GM18870 (cell line): ENCODE measurements around the gene PTBP2.

Source experiments
- ATAC-seq: cut with Tn5 transposase; IDR thresholded peaks from one replicate; pipeline ENCODE4 v1.9.1; 2021; ENCODE audit warnings: moderate library complexity; ENCODE audit not compliant: unreplicated experiment

The PTBP2 gene

GRCh38 chr1:96815914-96816313 lies 94.3 kb downstream of the PTBP2 start:
- ATAC-seq: no peak

- ATAC-seq: no peak
Observed at GRCh38 chr1:96820107-96820506, 98.5 kb downstream of the PTBP2 start.

GRCh38 chr1:96820671-96821070 lies 99.1 kb downstream of the PTBP2 start:
- no peak for ATAC-seq

- ATAC-seq: no peak
Observed at GRCh38 chr1:96825231-96825630, 103.6 kb downstream of the PTBP2 start.

- no peak for ATAC-seq
Observed at GRCh38 chr1:96825950-96826576, 104.5 kb downstream of the PTBP2 start.

- no peak for ATAC-seq
Observed at GRCh38 chr1:96833376-96833775, 111.8 kb downstream of the PTBP2 start.

GRCh38 chr1:96834986-96835385 lies 113.4 kb downstream of the PTBP2 start:
- ATAC-seq: no peak

GRCh38 chr1:96837057-96837780 lies 115.6 kb downstream of the PTBP2 start:
- no peak for ATAC-seq

GRCh38 chr1:96837781-96838216 lies 116.2 kb downstream of the PTBP2 start:
- ATAC-seq: no peak

GRCh38 chr1:96840396-96840795 lies 118.8 kb downstream of the PTBP2 start:
- ATAC-seq: no peak

- ATAC-seq: no peak
Observed at GRCh38 chr1:96842215-96842614, 120.6 kb downstream of the PTBP2 start.

- no peak for ATAC-seq
Observed at GRCh38 chr1:96843196-96843595, 121.6 kb downstream of the PTBP2 start.

- ATAC-seq: no peak
Observed at GRCh38 chr1:96843601-96844000, 122.0 kb downstream of the PTBP2 start.

- ATAC-seq: peak; percentile 70
Observed at GRCh38 chr1:96845464-96845863, 123.9 kb downstream of the PTBP2 start.

- ATAC-seq: no peak
Observed at GRCh38 chr1:96861836-96862235, 140.3 kb downstream of the PTBP2 start.

GRCh38 chr1:96863449-96863848 lies 141.9 kb downstream of the PTBP2 start:
- no peak for ATAC-seq
